HUES48 (cell line): Measurements from ENCODE around the gene OSBPL2.

Experiments used
- H3K27ac ChIP-seq: one replicate; pipeline ENCODE4 v1.7.0; 2013; ENCODE audit warnings: low read depth, low read length, inconsistent platforms
- H3K27me3 ChIP-seq: 2 replicates; pipeline ENCODE4 v1.6.1; 2013; ENCODE audit warnings: mild to moderate bottlenecking, low read length; ENCODE audit not compliant: control insufficient read depth, insufficient read depth
- H3K36me3 ChIP-seq: 2 replicates; pipeline ENCODE4 v1.6.1; 2013; ENCODE audit warnings: low read length; ENCODE audit not compliant: control insufficient read depth, insufficient read depth
- H3K4me1 ChIP-seq: 2 replicates; pipeline ENCODE4 v1.6.1; 2013; ENCODE audit warnings: mild to moderate bottlenecking, low read length; ENCODE audit not compliant: control insufficient read depth, insufficient read depth
- H3K4me3 ChIP-seq: 2 replicates; pipeline ENCODE4 v1.5.1; 2013; ENCODE audit warnings: mild to moderate bottlenecking, low read depth, low read length
- H3K9ac ChIP-seq: 2 replicates; pipeline ENCODE4 v1.6.1; 2013; ENCODE audit warnings: mild to moderate bottlenecking, low read depth, low read length, moderate library complexity
- H3K9me3 ChIP-seq: 2 replicates; pipeline ENCODE4 v1.6.1; 2013; ENCODE audit warnings: low read length; ENCODE audit not compliant: control insufficient read depth, insufficient read depth

The OSBPL2 gene

DNA sequence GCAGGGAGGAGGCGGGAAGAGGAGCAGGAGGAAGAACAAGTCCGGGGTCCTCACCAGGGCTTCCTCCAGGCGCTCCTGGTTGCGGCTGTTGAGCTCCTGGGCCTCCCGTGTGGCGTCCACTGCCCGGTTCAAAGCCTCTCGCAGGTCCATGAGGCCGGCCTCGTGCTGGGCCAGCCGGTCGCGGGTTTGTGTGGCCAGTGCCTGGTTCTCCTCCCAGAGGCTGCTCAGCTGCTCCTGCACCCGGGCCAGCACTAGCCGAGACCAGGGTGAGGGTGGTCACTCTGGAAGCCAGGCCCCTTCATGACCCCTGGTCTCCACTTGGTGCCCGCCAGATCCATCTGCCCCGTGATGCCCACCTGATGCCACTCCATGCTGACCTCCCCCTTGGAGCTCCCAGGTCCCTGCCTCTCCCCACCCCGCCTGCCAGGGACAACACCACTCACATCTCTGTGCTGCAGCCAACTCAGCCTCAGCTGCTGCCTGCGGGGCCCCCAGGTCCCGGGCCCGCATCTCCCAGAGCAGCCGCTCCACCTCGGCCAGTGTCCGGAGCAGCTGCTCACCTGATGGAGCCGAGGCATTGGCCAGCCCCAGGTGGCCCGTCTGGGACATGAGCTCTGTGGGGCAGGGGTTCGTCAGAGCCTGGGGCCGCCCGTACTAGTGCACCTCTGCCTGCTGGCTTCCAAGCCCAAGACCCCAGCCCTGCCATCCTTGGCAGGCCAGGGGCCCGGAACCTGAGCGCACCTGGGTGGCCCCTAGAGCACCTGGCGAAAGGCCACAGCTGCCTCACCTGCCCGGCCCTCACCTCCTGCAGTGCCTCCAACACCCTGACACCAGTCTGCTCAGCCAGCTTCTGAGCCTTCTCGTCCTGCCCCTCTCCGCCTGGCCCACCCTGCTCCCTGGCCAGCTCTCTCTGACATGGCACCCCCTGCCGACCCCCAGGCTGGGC is 80.4 kb downstream of the OSBPL2 start:
- Histone ChIP-seq H3K27ac (no peak overlapping the region), H3K27me3 (no peaks in the 10 kb centered on the region), H3K9me3 (peaks cover 8% of the 10 kb centered on the region), H3K4me1 (no peaks in the 10 kb centered on the region), H3K9ac (no peak overlapping the region), H3K4me3 (no peak overlapping the region), H3K36me3 (peaks cover 78% of the 10 kb centered on the region)

GRCh38 chr20:62319346-62319909 is 81.1 kb downstream of the OSBPL2 start:
- no peak overlapping the region for H3K9ac ChIP-seq
- peaks cover 80% of the 10 kb centered on the region for H3K36me3 ChIP-seq
- no peak overlapping the region for H3K27ac ChIP-seq
- H3K4me1 ChIP-seq, result no peaks in the 10 kb centered on the region
- H3K9me3 ChIP-seq, result peaks cover 8% of the 10 kb centered on the region
- H3K27me3 ChIP-seq, result no peaks in the 10 kb centered on the region
- no peak overlapping the region for H3K4me3 ChIP-seq

GRCh38 chr20:62320581-62321354 is 82.4 kb downstream of the OSBPL2 start:
- Histone ChIP-seq H3K4me3 (no peak overlapping the region), H3K27me3 (no peaks in the 10 kb centered on the region), H3K27ac (no peak overlapping the region), H3K9me3 (peaks cover 8% of the 10 kb centered on the region), H3K4me1 (no peaks in the 10 kb centered on the region), H3K36me3 (peaks cover 80% of the 10 kb centered on the region), H3K9ac (no peak overlapping the region)

DNA sequence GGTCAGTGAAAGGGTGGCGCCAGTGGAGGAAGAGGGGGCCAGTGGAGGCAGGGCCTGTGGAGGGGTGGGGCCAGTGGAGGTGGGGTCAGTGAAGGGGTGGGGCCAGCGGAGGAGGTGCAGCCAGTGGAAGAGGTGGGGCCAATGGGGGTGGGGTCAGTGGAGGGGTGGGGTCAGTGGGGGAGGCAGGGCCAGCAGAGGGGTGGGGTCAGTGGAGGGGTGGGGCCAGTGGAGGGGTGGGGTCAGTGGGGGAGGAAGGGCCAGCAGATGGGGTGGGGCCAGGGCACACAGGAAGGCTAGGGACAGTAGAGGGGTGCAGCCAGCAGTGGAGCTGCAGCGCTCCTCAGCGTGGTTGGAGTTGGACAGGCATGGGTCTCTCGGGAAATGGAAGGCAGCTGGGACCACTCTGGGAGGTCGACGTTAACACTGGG is 83.2 kb downstream of the OSBPL2 start:
- H3K36me3 ChIP-seq, result peaks cover 80% of the 10 kb centered on the region
- H3K9ac ChIP-seq, result no peak overlapping the region
- H3K4me1 ChIP-seq, result no peaks in the 10 kb centered on the region
- H3K27ac ChIP-seq, result no peak overlapping the region
- H3K4me3 ChIP-seq, result no peak overlapping the region
- no peaks in the 10 kb centered on the region for H3K27me3 ChIP-seq
- peaks cover 8% of the 10 kb centered on the region for H3K9me3 ChIP-seq

GRCh38 chr20:62321975-62322374 is 83.7 kb downstream of the OSBPL2 start:
- no peaks in the 10 kb centered on the region for H3K27me3 ChIP-seq
- no peaks in the 10 kb centered on the region for H3K4me1 ChIP-seq
- H3K9ac ChIP-seq, result no peak overlapping the region
- peaks cover 80% of the 10 kb centered on the region for H3K36me3 ChIP-seq
- no peak overlapping the region for H3K27ac ChIP-seq
- H3K9me3 ChIP-seq, result peaks cover 7% of the 10 kb centered on the region
- H3K4me3 ChIP-seq, result no peak overlapping the region

GRCh38 chr20:62322492-62323041 is 84.2 kb downstream of the OSBPL2 start:
- Histone ChIP-seq H3K27me3 (no peaks in the 10 kb centered on the region), H3K4me1 (no peaks in the 10 kb centered on the region), H3K9me3 (peaks cover 1% of the 10 kb centered on the region), H3K36me3 (peaks cover 80% of the 10 kb centered on the region), H3K4me3 (no peak overlapping the region), H3K27ac (no peak overlapping the region), H3K9ac (no peak overlapping the region)

GRCh38 chr20:62323146-62323979 is 85.0 kb downstream of the OSBPL2 start:
- H3K27me3 ChIP-seq, result no peaks in the 10 kb centered on the region
- H3K4me1 ChIP-seq, result no peaks in the 10 kb centered on the region
- no peaks in the 10 kb centered on the region; the same call in 1 of the 2 replicates for H3K9me3 ChIP-seq
- no peak overlapping the region for H3K9ac ChIP-seq
- peaks cover 85% of the 10 kb centered on the region for H3K36me3 ChIP-seq
- H3K27ac ChIP-seq, result no peak overlapping the region
- H3K4me3 ChIP-seq, result no peak overlapping the region

DNA sequence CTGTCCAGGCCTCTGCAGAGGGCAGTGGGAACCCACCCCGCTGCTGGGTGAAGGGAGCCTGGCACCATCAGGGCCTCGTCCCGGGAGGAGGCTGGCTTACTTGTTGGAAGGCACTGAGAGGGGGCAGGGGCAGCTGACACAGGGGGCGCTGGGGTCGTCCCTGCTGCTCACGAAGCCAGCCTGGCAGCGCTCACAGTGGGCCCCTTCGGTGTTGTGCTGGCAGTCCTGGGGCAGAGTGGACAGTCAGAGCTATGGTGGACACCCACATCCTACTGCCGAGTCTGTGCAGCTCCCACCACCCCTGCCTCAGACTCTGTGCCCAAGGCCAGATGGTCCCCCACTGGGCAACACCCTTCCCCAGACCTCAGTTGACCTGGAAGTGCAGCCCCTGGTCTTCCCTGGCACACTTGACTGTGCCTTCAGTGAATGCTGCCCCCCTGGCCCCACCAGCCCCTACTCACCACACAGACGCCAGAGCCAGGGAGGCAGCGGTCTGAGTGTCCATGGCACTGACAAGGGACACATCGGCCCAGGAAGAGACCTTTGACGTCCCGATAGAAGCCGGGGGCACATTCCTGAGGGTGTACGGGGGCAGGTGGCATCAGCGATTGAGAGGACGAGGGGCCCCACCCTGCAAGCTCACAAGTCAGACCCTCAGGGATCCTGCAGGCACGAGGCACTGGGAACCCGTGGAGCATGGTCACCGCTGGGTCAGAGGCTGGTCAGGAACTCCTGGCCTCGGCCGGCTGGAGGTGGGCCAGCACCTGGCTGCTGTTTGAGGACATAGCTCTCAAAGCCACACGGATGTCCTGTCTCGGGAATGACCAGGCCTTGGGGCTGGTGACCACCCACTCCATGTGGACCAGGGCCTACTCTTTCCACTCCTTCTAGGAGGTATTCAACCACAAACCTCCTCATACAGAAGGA is 85.9 kb downstream of the OSBPL2 start:
- Histone ChIP-seq H3K27me3 (no peaks in the 10 kb centered on the region), H3K36me3 (peaks cover 85% of the 10 kb centered on the region), H3K4me3 (no peak overlapping the region), H3K9ac (no peak overlapping the region), H3K9me3 (no peaks in the 10 kb centered on the region), H3K4me1 (no peaks in the 10 kb centered on the region), H3K27ac (no peak overlapping the region)

DNA sequence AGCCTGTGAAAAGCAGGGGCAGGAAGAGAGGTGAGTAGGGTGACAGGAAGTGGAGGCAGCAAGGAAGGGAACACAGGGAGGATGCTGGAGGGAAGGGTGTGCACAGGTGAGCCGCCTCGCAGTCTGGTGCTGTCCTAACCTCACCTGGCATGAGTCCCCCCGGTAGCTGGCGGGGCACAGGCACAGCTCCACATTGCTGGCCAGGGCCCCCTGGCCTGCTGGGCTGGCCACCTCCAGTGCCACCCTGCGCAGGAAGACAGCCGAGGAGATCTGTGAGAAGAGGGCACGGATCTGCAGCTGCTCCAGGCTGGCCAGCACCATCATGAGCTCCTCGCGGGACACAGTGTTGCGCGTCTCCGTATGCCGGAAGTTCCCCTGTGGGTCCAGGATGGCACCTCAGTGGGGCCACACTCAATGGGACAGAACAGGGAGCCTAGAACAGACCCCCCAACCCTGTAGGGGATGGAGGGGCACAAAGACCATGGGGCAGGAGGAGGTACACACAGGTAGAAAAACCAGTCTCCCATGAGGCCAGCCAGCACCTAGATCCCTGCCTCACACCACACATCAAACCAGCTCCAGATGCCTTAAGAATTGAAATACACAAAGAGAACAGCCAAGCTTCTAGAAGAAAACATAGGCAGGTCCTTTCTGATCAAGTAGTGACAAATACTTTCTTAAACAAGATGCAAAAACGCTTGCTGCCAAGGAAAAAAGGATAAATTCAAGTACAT is 87.0 kb downstream of the OSBPL2 start:
- no peak overlapping the region for H3K27ac ChIP-seq
- H3K36me3 ChIP-seq, result peaks cover 86% of the 10 kb centered on the region
- H3K9ac ChIP-seq, result no peak overlapping the region
- no peaks in the 10 kb centered on the region for H3K27me3 ChIP-seq
- no peaks in the 10 kb centered on the region for H3K4me1 ChIP-seq
- H3K9me3 ChIP-seq, result no peaks in the 10 kb centered on the region
- H3K4me3 ChIP-seq, result no peak overlapping the region
